Measurements from ENCODE around the gene OPRM1.
A peak's percentile ranks its signal among the peaks of the same experiment; 100 is the strongest.

Gene OPRM1

DNA sequence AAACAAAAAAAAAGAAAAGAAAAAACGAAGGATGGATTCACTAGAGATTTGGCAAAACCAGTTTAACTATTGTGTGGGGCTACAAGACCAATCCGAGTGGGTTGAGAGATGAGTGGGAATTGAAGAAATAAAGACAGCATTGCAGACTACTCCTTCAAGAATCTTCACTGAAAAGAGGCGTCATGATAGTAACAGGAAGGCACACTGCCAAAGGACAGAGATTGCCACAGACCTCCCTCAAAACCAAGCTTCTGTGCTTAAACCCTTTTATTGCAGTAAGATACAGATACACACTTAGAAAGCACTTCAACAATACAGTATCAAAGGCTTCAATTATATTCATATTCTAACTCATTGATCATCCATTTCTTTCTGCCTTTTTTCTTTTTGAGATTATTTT lies 213.6 kb downstream of the OPRM1 start:
- Histone ChIP-seq H3K27ac (peak overlapping the region; percentile 67), H3K9me3 (no peaks in the 10 kb centered on the region), H3K4me3 (ENCODE audit: low read depth in 1 of 2, low read length in 1 of 2) (no peak overlapping the region), H3K27me3 (no peaks in the 10 kb centered on the region), H3K4me1 (ENCODE audit: control insufficient read depth in 1 of 2, insufficient read depth in 1 of 2, low read depth in 1 of 2, low read length in 1 of 2) (peaks cover 79 to 82% of the 10 kb centered on the region in 2 experiments), H3K36me3 (no peaks in the 10 kb centered on the region)
- TF ChIP-seq, protein P1, sequence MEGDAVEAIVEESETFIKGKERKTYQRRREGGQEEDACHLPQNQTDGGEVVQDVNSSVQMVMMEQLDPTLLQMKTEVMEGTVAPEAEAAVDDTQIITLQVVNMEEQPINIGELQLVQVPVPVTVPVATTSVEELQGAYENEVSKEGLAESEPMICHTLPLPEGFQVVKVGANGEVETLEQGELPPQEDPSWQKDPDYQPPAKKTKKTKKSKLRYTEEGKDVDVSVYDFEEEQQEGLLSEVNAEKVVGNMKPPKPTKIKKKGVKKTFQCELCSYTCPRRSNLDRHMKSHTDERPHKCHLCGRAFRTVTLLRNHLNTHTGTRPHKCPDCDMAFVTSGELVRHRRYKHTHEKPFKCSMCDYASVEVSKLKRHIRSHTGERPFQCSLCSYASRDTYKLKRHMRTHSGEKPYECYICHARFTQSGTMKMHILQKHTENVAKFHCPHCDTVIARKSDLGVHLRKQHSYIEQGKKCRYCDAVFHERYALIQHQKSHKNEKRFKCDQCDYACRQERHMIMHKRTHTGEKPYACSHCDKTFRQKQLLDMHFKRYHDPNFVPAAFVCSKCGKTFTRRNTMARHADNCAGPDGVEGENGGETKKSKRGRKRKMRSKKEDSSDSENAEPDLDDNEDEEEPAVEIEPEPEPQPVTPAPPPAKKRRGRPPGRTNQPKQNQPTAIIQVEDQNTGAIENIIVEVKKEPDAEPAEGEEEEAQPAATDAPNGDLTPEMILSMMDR (IDR thresholded peaks at IDR 0.05), result no peak

GRCh38 chr6:154257067-154257466 lies 218.0 kb downstream of the OPRM1 start:
- peaks cover 7% of the 10 kb centered on the region for H3K36me3 ChIP-seq
- no peaks in the 10 kb centered on the region for H3K9me3 ChIP-seq
- H3K4me1 ChIP-seq (ENCODE audit: control insufficient read depth in 1 of 2, insufficient read depth in 1 of 2, low read depth in 1 of 2, low read length in 1 of 2), result peaks cover 53 to 54% of the 10 kb centered on the region in 2 experiments
- H3K27me3 ChIP-seq, result no peaks in the 10 kb centered on the region
- peak overlapping the region; percentile 19 to 35 for H3K4me3 ChIP-seq (ENCODE audit: low read depth in 1 of 2, low read length in 1 of 2)
- peak overlapping the region; percentile 80 for H3K27ac ChIP-seq
- TF ChIP-seq, protein P1 (IDR thresholded peaks at IDR 0.05), result no peak

GRCh38 chr6:154258064-154258757 lies 219.2 kb downstream of the OPRM1 start:
- H3K4me1 ChIP-seq (ENCODE audit: control insufficient read depth in 1 of 2, insufficient read depth in 1 of 2, low read depth in 1 of 2, low read length in 1 of 2), result peaks cover 42 to 43% of the 10 kb centered on the region in 2 experiments
- peak overlapping the region; percentile 80 for H3K27ac ChIP-seq
- H3K4me3 ChIP-seq (ENCODE audit: low read depth in 1 of 2, low read length in 1 of 2), result peak overlapping the region in 1 of 2 experiments; percentile 19
- TF ChIP-seq, protein P1 (IDR thresholded peaks at IDR 0.05), result no peak
- H3K27me3 ChIP-seq, result no peaks in the 10 kb centered on the region
- H3K36me3 ChIP-seq, result peaks cover 11% of the 10 kb centered on the region
- H3K9me3 ChIP-seq, result no peaks in the 10 kb centered on the region

DNA sequence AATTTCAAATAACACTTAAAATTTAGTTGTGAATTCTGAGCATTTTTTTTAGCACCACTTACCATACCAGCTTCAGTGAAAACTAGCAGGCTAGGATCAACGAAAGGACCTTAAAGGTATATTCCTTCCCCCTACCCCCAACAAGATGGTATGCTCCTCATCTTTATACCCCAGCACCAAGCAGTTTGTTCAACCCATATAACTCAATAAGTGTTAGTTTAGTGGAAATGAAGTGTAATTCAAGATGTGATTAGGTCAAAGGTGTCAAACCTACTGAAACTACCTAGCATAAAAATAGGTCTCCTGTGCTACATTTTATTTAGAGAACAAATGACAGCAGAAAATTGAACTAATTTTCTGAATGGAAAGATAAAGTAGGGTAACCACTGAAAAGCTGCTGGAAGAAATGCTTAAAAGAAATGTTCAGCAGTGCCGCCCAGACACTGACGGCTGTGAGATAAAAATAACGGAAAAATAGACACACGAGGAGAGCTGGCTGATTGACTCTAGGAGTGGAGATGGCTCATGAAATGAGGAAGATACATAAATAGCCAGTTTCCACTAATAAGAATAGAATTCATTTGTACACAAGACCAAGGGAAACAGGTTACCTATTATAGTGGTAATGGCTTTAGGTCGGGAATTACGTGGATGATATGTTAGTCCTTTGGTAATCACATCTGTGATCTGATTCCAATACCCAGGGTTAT lies 222.8 kb downstream of the OPRM1 start:
- Histone ChIP-seq H3K4me1 (ENCODE audit: control insufficient read depth in 1 of 2, insufficient read depth in 1 of 2, low read depth in 1 of 2, low read length in 1 of 2) (peaks cover 23 to 24% of the 10 kb centered on the region in 2 experiments), H3K27me3 (no peaks in the 10 kb centered on the region), H3K27ac (peak overlapping the region; percentile 0), H3K4me3 (ENCODE audit: low read depth in 1 of 2, low read length in 1 of 2) (no peak overlapping the region), H3K9me3 (no peaks in the 10 kb centered on the region), H3K36me3 (peaks cover 24% of the 10 kb centered on the region)
- TF ChIP-seq, protein P1 (IDR thresholded peaks at IDR 0.05), result no peak

DNA sequence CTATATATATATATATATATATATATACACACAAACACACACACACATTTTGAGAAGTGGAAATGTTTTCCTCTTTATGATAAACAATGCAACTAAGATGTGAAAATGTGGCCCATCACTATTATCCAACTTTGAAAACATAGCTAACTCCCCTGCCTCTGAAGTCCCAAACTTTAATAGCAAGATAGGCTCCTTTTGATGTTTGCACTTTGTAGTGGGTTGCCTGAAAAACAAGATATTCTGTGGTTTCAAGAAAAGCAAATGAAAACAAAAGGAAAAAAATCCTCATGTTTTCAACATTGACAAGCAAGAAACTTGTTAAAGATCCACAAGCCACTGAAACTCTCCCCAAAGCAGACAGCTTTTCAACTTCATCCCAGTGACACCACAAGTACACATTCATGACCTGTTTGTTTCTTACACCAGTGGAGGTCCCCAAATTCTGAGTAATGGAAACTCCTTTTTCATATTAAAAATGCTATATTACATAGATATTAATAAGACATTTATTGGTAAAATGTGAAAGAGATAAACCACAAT lies 227.6 kb downstream of the OPRM1 start:
- peaks cover 17% of the 10 kb centered on the region for H3K36me3 ChIP-seq
- H3K27me3 ChIP-seq, result no peaks in the 10 kb centered on the region
- no peaks in the 10 kb centered on the region for H3K9me3 ChIP-seq
- H3K27ac ChIP-seq, result no peak overlapping the region
- peaks cover 13 to 19% of the 10 kb centered on the region in 2 experiments for H3K4me1 ChIP-seq (ENCODE audit: control insufficient read depth in 1 of 2, insufficient read depth in 1 of 2, low read depth in 1 of 2, low read length in 1 of 2)
- TF ChIP-seq, protein P1 (IDR thresholded peaks at IDR 0.05), result no peak
- H3K4me3 ChIP-seq (ENCODE audit: low read depth in 1 of 2, low read length in 1 of 2), result no peak overlapping the region
